Suprapubic skin (tissue), 4 donors: ENCODE results near the gene CAPRIN2. TPM values are rescaled to one million over a fixed set of nuclear protein-coding genes. Genes with fewer than 3 reads are reported as not detected.

Source experiments
- DNase-seq, 2 donors: peaks; one replicate each; pipeline ENCODE4 v3.0.0-alpha.2; 2019; ENCODE audit warnings: low spot score in 2 of 2
- H3K27ac ChIP-seq: fragments of 200-600 bp; sonication (generic); one replicate; pipeline ENCODE4 v1.5.1; 2019
- H3K27me3 ChIP-seq: fragments of 200-600 bp; sonication (generic); one replicate; pipeline ENCODE4 v1.5.1; 2019
- H3K36me3 ChIP-seq: fragments of 200-600 bp; sonication (generic); one replicate; pipeline ENCODE4 v1.5.1; 2019
- H3K4me1 ChIP-seq: fragments of 200-600 bp; sonication (generic); one replicate; pipeline ENCODE4 v1.5.1; 2019
- H3K4me3 ChIP-seq: fragments of 200-600 bp; sonication (generic); one replicate; pipeline ENCODE4 v1.5.1; 2019; ENCODE audit warnings: mild to moderate bottlenecking
- H3K9me3 ChIP-seq: fragments of 200-600 bp; sonication (generic); one replicate; pipeline ENCODE4 v1.5.1; 2019
- EP300 ChIP-seq: sonication (generic); formaldehyde crosslinking; IDR thresholded peaks from one replicate; pipeline ENCODE4 v1.6.1; 2017; ENCODE audit warnings: antibody characterized with exemption
- POLR2A ChIP-seq, 2 donors: fragments of 450-650 bp; IDR thresholded peaks; one replicate each; pipeline ENCODE4 v1.6.1; 2017; ENCODE audit warnings: antibody characterized with exemption in 2 of 2, mild to moderate bottlenecking in 2 of 2, moderate library complexity in 2 of 2
- POLR2AphosphoS5 ChIP-seq, 3 donors: sonication (generic); formaldehyde crosslinking; IDR thresholded peaks; one replicate each; pipeline ENCODE4 v1.6.1; 2017; ENCODE audit warnings: antibody characterized with exemption in 3 of 3
- WGBS: methylation state at CpG from one replicate; pipeline ENCODE4 v1.1.5; 2018; 5-methylcytosine and 5-hydroxymethylcytosine counted together
- total RNA-seq, 4 donors: library from RNA; depleted of rRNA; stranded (reverse); fragments of >200 nt; gene quantifications; one replicate each; pipeline ENCODE4 v1.1.0, GENCODE V29; 2016
- TF ChIP-seq, protein P1 (sequence below), 2 donors: fragments of 200-600 bp in 1 of 2; fragments of 450-650 bp in 1 of 2; sonication (generic) in 1 of 2; IDR thresholded peaks; one replicate each; pipeline ENCODE4 v1.5.1; 2016 to 2019; ENCODE audit warnings: antibody characterized with exemption in 2 of 2, mild to moderate bottlenecking in 1 of 2, moderate library complexity in 1 of 2

CAPRIN2 gene
- total RNA-seq, 4 donors from 2014 or later, result 16.8 to 56.8 (median 17.8) TPM

DNA sequence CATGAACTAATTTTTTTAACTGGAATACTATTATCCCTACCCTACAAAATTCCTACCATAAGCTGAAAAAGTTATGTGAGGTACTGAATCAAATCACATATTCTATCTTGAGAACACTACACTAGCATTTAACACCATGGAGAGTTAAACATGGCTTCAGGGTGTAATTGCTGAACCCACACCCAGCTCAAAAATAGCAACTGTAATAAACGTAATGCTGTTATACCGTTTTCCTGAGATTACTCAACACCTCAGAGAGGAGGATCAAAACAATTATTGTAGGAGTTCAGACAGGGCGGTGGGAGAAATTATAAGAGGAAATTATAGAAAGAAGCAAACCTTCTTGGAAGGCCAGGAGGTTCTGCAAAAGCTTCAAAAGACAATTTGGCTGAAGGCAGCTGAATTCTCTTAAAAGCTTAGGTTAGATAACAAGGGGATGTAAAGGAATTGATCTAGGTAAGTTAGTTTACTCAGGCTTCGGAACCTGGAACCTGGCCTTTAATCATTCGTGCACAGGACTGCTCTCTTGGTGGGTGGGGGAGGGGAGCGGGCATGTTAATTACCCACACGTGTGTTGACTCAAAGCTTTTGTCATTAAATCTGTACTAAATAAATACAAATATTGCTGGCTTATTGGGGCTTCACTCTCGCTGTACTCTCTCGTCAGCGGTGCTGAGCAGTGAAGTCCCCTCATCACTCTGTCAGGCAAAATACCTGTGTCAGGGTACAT is 47.0 kb downstream of the CAPRIN2 start:
- no peak for DNase-seq
- Histone ChIP-seq H3K27ac (no peak overlapping the region), H3K9me3 (no peaks in the 10 kb centered on the region), H3K4me1 (no peaks in the 10 kb centered on the region), H3K36me3 (peaks cover 21% of the 10 kb centered on the region), H3K27me3 (no peaks in the 10 kb centered on the region), H3K4me3 (no peak overlapping the region)
- no peak for TF ChIP-seq POLR2AphosphoS5 (IDR thresholded peaks at IDR 0.05)
- no peak for TF ChIP-seq POLR2A (IDR thresholded peaks at IDR 0.05)
- TF ChIP-seq, protein P1, sequence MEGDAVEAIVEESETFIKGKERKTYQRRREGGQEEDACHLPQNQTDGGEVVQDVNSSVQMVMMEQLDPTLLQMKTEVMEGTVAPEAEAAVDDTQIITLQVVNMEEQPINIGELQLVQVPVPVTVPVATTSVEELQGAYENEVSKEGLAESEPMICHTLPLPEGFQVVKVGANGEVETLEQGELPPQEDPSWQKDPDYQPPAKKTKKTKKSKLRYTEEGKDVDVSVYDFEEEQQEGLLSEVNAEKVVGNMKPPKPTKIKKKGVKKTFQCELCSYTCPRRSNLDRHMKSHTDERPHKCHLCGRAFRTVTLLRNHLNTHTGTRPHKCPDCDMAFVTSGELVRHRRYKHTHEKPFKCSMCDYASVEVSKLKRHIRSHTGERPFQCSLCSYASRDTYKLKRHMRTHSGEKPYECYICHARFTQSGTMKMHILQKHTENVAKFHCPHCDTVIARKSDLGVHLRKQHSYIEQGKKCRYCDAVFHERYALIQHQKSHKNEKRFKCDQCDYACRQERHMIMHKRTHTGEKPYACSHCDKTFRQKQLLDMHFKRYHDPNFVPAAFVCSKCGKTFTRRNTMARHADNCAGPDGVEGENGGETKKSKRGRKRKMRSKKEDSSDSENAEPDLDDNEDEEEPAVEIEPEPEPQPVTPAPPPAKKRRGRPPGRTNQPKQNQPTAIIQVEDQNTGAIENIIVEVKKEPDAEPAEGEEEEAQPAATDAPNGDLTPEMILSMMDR (IDR thresholded peaks at IDR 0.05), result no peak
- no peak for TF ChIP-seq EP300
- WGBS, result 56% methylated on average over 10 of the region's 10 CpGs

DNA sequence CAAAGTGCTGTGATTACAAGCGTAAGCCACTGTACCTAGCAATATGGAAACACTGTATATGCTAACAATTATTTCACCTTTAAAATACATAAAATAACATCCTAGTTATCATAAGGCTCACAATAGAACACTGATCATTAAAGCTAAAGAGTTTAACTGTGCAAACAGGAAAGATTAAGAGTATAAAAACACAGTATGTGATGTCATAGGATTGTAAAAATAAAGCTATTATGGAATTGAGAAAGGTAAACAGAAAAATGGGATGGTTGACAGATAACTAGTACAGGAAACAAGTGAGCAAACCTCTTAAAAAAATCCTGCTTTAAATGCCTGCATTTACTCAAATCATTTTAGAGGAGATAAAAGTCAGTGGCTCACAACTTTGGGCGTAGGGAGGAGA is 48.3 kb downstream of the CAPRIN2 start:
- Histone ChIP-seq H3K36me3 (peaks cover 19% of the 10 kb centered on the region), H3K4me1 (no peaks in the 10 kb centered on the region), H3K27me3 (no peaks in the 10 kb centered on the region), H3K9me3 (no peaks in the 10 kb centered on the region), H3K4me3 (no peak overlapping the region), H3K27ac (no peak overlapping the region)
- no peak for TF ChIP-seq POLR2AphosphoS5 (IDR thresholded peaks at IDR 0.05)
- TF ChIP-seq, protein P1 (IDR thresholded peaks at IDR 0.05), result no peak
- TF ChIP-seq POLR2A (IDR thresholded peaks at IDR 0.05), result no peak
- TF ChIP-seq EP300, result no peak
- WGBS, result 97% methylated on average over 2 of the region's 2 CpGs
- DNase-seq, result no peak

DNA sequence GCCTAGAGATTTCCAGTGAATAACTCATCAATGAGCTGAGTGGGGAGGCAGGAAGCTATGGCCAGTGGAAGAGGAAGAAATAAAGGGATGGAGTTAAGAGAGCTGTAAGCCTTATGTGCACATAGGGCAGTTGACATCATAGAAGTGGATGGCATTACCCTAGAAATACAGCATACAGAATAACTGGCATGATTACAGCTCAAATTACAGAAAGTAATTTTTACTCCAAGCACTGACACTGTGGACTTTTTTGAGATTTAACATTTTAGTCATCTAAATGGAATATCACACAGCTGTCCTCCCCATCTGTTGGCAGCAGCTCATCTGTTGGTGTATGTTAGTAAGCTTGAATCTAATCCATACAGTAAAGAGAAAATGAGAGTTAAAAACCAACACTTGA is 53.7 kb downstream of the CAPRIN2 start:
- no peaks in the 10 kb centered on the region for H3K27me3 ChIP-seq
- TF ChIP-seq, protein P1 (IDR thresholded peaks at IDR 0.05), result no peak
- TF ChIP-seq POLR2AphosphoS5 (IDR thresholded peaks at IDR 0.05) (no peak), EP300 (no peak), POLR2A (IDR thresholded peaks at IDR 0.05) (no peak)
- H3K9me3 ChIP-seq, result no peaks in the 10 kb centered on the region
- no peak for DNase-seq
- H3K4me1 ChIP-seq, result peaks cover 5% of the 10 kb centered on the region
- H3K27ac ChIP-seq, result no peak overlapping the region
- no peak overlapping the region for H3K4me3 ChIP-seq
- H3K36me3 ChIP-seq, result no peaks in the 10 kb centered on the region

DNA sequence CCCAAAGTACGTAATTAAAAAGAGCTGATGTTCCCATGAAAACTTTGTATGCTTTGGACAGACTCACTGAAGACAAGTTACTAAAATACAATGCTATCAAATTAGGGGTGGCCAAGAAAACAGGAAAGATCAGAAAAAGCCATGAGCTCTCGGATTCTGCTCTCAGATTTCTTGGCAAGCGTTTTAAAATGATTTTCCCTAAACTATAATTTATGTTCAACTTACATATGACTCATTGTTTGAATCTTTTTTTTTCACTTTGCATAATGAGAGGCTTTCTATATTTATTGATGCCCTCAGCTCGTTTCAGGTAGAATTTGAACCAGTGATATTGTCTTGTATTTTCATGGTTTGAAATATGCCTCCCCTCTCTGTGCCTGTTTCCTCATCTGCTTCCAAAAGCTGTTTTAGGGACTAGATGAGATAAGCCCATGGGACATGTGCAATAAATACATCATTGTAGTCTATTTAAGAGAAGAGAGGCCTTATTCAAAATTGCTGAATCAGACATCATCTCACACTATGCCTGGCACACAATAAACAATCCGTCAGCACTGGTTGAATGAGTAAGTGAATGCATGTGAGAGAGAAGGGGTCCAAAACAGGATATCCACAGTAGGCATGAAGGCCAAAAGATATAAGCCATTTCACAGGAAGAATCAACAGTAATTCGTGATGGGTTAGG is 54.4 kb downstream of the CAPRIN2 start:
- 46% methylated on average over 6 of the region's 6 CpGs for WGBS

DNA sequence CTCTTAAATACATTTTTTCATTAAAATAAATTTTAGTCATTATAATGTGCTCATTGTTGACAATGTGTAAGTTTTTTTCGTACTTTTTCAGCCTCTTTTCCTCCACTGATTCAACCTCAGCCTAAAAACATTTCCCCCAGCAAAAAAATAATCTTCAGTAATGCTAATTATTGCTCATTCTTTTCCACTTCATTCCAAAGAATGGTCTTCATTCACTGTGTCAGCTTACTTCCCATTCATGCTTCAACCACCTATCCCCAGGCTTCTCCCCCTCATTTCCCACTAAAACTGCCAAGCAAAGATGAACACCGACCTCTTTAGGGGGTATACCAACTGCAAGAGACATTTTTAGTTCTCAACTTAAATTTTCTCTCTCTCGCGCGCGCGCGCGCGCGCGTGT is 56.4 kb downstream of the CAPRIN2 start:
- no peaks in the 10 kb centered on the region for H3K9me3 ChIP-seq
- 92% methylated on average over 12 of the region's 12 CpGs for WGBS
- H3K4me3 ChIP-seq, result no peak overlapping the region
- no peak for DNase-seq
- H3K4me1 ChIP-seq, result peaks cover 21% of the 10 kb centered on the region
- no peak overlapping the region for H3K27ac ChIP-seq
- TF ChIP-seq POLR2A (IDR thresholded peaks at IDR 0.05) (no peak), POLR2AphosphoS5 (IDR thresholded peaks at IDR 0.05) (no peak), EP300 (no peak)
- TF ChIP-seq, protein P1 (IDR thresholded peaks at IDR 0.05), result no peak
- no peaks in the 10 kb centered on the region for H3K36me3 ChIP-seq
- no peaks in the 10 kb centered on the region for H3K27me3 ChIP-seq

More for the DNA sequence above, 54.4 kb downstream of the CAPRIN2 start:
- H3K27me3 ChIP-seq, result no peaks in the 10 kb centered on the region
- peaks cover 5% of the 10 kb centered on the region for H3K4me1 ChIP-seq
- H3K36me3 ChIP-seq, result no peaks in the 10 kb centered on the region
- H3K27ac ChIP-seq, result no peak overlapping the region
- DNase-seq, result no peak
- H3K9me3 ChIP-seq, result no peaks in the 10 kb centered on the region
- H3K4me3 ChIP-seq, result no peak overlapping the region
- TF ChIP-seq POLR2AphosphoS5 (IDR thresholded peaks at IDR 0.05) (no peak), EP300 (no peak), POLR2A (IDR thresholded peaks at IDR 0.05) (no peak)
- TF ChIP-seq, protein P1 (IDR thresholded peaks at IDR 0.05), result no peak
